ENCODE results near the gene MEGF11. TPM values are rescaled to one million over a fixed set of nuclear protein-coding genes. Genes with fewer than 3 reads are reported as not detected.

The MEGF11 gene
- total RNA-seq, 1 experiment from 2014 or later: 0.09 TPM

DNA sequence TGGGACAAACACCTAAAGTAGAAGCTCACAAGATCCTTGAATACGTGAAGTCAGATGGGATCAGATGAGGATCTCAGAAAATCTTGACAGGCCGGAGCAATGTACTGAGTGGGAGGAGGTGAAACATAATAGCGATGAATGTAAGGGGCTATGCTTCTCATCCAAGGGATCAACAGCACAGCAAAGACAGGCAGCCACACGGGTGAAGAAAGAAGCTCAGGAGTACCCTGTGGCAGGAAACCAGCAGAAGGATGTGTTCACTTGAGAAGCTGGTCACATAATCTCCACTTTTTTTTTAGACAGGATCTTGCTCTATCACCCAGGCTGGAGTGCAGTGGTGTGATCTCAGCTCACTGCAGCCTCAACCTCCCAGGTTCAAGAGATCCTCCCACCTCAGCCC lies 92.4 kb downstream of the MEGF11 start:
- TF ChIP-seq CTCF (IDR thresholded peaks at IDR 0.05; ENCODE audit: unreplicated experiment): no peak
- peaks cover 93% of the 10 kb centered on the region for H3K27me3 Mint-ChIP-seq (ENCODE audit: unreplicated experiment)
- no peak overlapping the region for H3K27ac Mint-ChIP-seq (ENCODE audit: unreplicated experiment)
- no peaks in the 10 kb centered on the region for H3K4me1 Mint-ChIP-seq (ENCODE audit: low read depth, unreplicated experiment)
- no peaks in the 10 kb centered on the region for H3K36me3 Mint-ChIP-seq (ENCODE audit: insufficient read depth, unreplicated experiment)
- CTCF ChIA-PET: interaction anchor here (0.7 kb wide), 1 partner anchor 89 kb away, joined by 3 read pairs; no protein-coding TSS in a partner anchor
- intact Hi-C loops (cut with micrococcal nuclease; ENCODE audit: unreplicated experiment): no loop called here
- no peak for DNase-seq
- BruUV-seq (replicated peaks): no TSS peak
- no peak overlapping the region for H3K4me3 Mint-ChIP-seq (ENCODE audit: low read depth, unreplicated experiment)
- H3K9me3 Mint-ChIP-seq (ENCODE audit: low read depth, unreplicated experiment): peaks cover 3% of the 10 kb centered on the region

GRCh38 chr15:66157507-66157906 lies 96.0 kb downstream of the MEGF11 start:
- peaks cover 3% of the 10 kb centered on the region for H3K9me3 Mint-ChIP-seq (ENCODE audit: low read depth, unreplicated experiment)
- no peak for TF ChIP-seq CTCF (IDR thresholded peaks at IDR 0.05; ENCODE audit: unreplicated experiment)
- H3K27me3 Mint-ChIP-seq (ENCODE audit: unreplicated experiment): peaks cover 100% of the 10 kb centered on the region
- no peak overlapping the region for H3K27ac Mint-ChIP-seq (ENCODE audit: unreplicated experiment)
- intact Hi-C loops (cut with micrococcal nuclease; ENCODE audit: unreplicated experiment): no loop called here
- CTCF ChIA-PET: interaction anchor here (0.5 to 1.3 kb wide), 2 partner anchors 9 to 267 kb away, joined by 3 to 4 read pairs; no protein-coding TSS in a partner anchor
- no peaks in the 10 kb centered on the region for H3K36me3 Mint-ChIP-seq (ENCODE audit: insufficient read depth, unreplicated experiment)
- BruUV-seq (replicated peaks): no TSS peak
- DNase-seq: no peak
- no peak overlapping the region for H3K4me3 Mint-ChIP-seq (ENCODE audit: low read depth, unreplicated experiment)
- H3K4me1 Mint-ChIP-seq (ENCODE audit: low read depth, unreplicated experiment): no peaks in the 10 kb centered on the region

DNA sequence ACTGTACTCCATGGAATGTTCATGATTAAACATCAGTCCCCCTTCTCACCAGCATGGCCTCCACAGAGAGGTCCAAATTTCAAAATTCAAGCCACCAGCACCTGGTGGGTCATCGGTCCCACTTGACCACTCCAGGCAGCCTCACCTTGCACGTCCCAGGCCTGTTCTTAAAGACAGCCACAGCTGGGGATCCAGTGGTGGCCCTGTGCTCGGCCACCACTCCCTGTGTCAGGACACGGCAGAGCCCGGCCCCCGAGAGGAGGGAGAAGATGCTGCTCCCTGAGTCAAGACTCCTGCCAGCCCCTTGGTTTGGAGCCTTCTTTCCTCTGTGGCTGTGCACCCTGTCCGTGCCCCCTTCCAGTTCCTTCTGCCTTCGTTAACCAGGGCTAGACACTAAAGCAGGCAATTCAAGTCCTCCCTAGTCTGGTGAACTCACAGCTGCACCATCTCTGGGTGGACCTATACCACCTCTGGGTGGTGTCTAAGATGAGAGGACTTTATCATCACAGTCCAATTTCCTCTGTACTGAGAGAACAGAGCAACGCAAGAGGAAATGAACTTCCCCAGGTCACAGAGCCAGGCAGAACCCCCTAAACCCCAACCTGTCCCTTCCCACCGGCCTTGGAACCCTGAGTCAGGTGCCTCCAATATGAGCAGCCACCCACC lies 97.1 kb downstream of the MEGF11 start:
- H3K9me3 Mint-ChIP-seq (ENCODE audit: low read depth, unreplicated experiment): no peaks in the 10 kb centered on the region
- H3K27me3 Mint-ChIP-seq (ENCODE audit: unreplicated experiment): peaks cover 100% of the 10 kb centered on the region
- no peak for DNase-seq
- CTCF ChIA-PET: interaction anchor here (1.3 kb wide), 1 partner anchor 10 kb away, joined by 4 read pairs; no protein-coding TSS in a partner anchor
- no peak for TF ChIP-seq CTCF (IDR thresholded peaks at IDR 0.05; ENCODE audit: unreplicated experiment)
- no peaks in the 10 kb centered on the region for H3K36me3 Mint-ChIP-seq (ENCODE audit: insufficient read depth, unreplicated experiment)
- BruUV-seq (replicated peaks): no TSS peak
- no peak overlapping the region for H3K4me3 Mint-ChIP-seq (ENCODE audit: low read depth, unreplicated experiment)
- no peaks in the 10 kb centered on the region for H3K4me1 Mint-ChIP-seq (ENCODE audit: low read depth, unreplicated experiment)
- intact Hi-C loops (cut with micrococcal nuclease; ENCODE audit: unreplicated experiment): no loop called here
- H3K27ac Mint-ChIP-seq (ENCODE audit: unreplicated experiment): no peak overlapping the region

DNA sequence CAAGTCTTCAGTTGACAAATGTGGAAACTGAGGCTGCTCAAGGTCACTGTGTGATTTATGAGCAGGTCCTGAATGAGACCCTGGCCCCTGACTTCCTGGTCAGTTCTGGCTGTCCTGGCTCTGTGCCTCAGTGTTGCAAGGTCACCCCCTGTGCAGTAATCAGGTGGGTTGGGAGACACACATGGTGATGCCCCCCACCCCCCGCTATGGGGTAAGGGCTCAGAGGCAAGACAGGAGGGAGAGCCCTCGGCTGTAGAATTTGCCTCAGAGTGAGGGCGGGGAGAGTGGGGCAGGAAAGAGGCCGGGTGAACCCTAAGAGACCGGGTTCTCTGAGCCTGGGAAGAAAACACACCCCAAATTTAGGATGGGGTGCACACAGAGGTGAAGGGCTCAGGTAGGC lies 98.5 kb downstream of the MEGF11 start:
- Mint-ChIP-seq H3K27me3 (ENCODE audit: unreplicated experiment) (peaks cover 100% of the 10 kb centered on the region), H3K9me3 (ENCODE audit: low read depth, unreplicated experiment) (no peaks in the 10 kb centered on the region), H3K4me1 (ENCODE audit: low read depth, unreplicated experiment) (no peaks in the 10 kb centered on the region), H3K36me3 (ENCODE audit: insufficient read depth, unreplicated experiment) (no peaks in the 10 kb centered on the region), H3K4me3 (ENCODE audit: low read depth, unreplicated experiment) (no peak overlapping the region), H3K27ac (ENCODE audit: unreplicated experiment) (no peak overlapping the region)
- intact Hi-C loops (cut with micrococcal nuclease; ENCODE audit: unreplicated experiment): no loop called here
- no TSS peak for BruUV-seq (replicated peaks)
- CTCF ChIA-PET: no interaction called here
- TF ChIP-seq CTCF (IDR thresholded peaks at IDR 0.05; ENCODE audit: unreplicated experiment): no peak
- no peak for DNase-seq
